NCI-H146 treated with DMSO at 0.1 percent for 48 hours (cell line): ENCODE data around the gene AP4M1.

Experiments used
- DNase-seq: peaks from one replicate; lab custom pipeline; 2025; ENCODE audit not compliant: unreplicated experiment; lab: John Stamatoyannopoulos, UW

AP4M1 gene

GRCh38 chr7:100107125-100107737 is 5.8 kb downstream of the AP4M1 start:
- DNase-seq: no peak

GRCh38 chr7:100107890-100108289 is 6.4 kb downstream of the AP4M1 start:
- no peak for DNase-seq

- no peak for DNase-seq
These were observed 8.2 kb downstream of the AP4M1 start for GRCh38 chr7:100109521-100110163.

- no peak for DNase-seq
These were observed 9.7 kb downstream of the AP4M1 start for GRCh38 chr7:100111156-100111555.

GRCh38 chr7:100111914-100112313 is 10.5 kb downstream of the AP4M1 start:
- no peak for DNase-seq

- no peak for DNase-seq
These were observed 13.6 kb downstream of the AP4M1 start for GRCh38 chr7:100115026-100115425.

GRCh38 chr7:100118388-100119071 is 17.1 kb downstream of the AP4M1 start:
- no peak for DNase-seq

- DNase-seq: peak; percentile 82
These were observed 17.9 kb downstream of the AP4M1 start, which contains the start of the genes CNPY4 and TAF6 for GRCh38 chr7:100119072-100119969. Gene CNPY4, plus strand, starts transcription at chr7:100119634. Its CDS starts 111 bp downstream, at chr7:100119745. Gene TAF6, minus strand, starts transcription at chr7:100119358. Its CDS starts 5,149 bp downstream, at chr7:100114209.

- no peak for DNase-seq
These were observed 18.7 kb downstream of the AP4M1 start for GRCh38 chr7:100119970-100120732.

- no peak for DNase-seq
These were observed 19.2 kb downstream of the AP4M1 start for GRCh38 chr7:100120733-100121036.

- no peak for DNase-seq
These were observed 20.6 kb downstream of the AP4M1 start for GRCh38 chr7:100122067-100122466.

- no peak for DNase-seq
These were observed 21.1 kb downstream of the AP4M1 start for GRCh38 chr7:100122568-100122967.

GRCh38 chr7:100124301-100125230 is 23.1 kb downstream of the AP4M1 start:
- no peak for DNase-seq

GRCh38 chr7:100126239-100126930 is 24.9 kb downstream of the AP4M1 start:
- DNase-seq: no peak

GRCh38 chr7:100126931-100127865 is 25.8 kb downstream of the AP4M1 start, which contains the start of gene MBLAC1:
Gene MBLAC1, plus strand, starts transcription at chr7:100126967. Its CDS starts 429 bp downstream, at chr7:100127396.
- peak; percentile 75 for DNase-seq

- no peak for DNase-seq
These were observed 26.6 kb downstream of the AP4M1 start for GRCh38 chr7:100127866-100128636.

- DNase-seq: no peak
These were observed 27.2 kb downstream of the AP4M1 start for GRCh38 chr7:100128637-100128963.
